ENCODE results near the gene TSHZ1.

Gene TSHZ1

DNA sequence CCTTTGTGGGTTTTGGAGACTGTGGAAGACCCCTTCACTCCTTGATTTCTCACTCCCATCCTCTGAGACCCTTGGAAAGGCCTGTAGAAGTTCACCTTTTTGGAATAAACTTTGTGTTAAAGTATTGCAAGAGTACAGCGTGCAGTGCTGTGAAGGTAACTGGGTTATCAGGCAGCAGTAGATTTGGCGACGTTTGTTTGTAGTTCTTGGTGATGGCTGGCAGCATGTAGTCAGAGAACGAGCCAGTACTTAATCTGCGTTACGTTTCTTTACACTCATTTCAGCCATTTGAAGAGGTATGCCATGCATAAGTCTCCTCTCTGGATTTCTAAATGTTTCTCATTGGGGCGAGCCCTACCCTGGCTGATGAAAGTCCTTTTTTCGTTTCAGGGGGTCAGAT is 64.6 kb downstream of the TSHZ1 start:
- no peak for DNase-seq (ENCODE audit: low read depth)

DNA sequence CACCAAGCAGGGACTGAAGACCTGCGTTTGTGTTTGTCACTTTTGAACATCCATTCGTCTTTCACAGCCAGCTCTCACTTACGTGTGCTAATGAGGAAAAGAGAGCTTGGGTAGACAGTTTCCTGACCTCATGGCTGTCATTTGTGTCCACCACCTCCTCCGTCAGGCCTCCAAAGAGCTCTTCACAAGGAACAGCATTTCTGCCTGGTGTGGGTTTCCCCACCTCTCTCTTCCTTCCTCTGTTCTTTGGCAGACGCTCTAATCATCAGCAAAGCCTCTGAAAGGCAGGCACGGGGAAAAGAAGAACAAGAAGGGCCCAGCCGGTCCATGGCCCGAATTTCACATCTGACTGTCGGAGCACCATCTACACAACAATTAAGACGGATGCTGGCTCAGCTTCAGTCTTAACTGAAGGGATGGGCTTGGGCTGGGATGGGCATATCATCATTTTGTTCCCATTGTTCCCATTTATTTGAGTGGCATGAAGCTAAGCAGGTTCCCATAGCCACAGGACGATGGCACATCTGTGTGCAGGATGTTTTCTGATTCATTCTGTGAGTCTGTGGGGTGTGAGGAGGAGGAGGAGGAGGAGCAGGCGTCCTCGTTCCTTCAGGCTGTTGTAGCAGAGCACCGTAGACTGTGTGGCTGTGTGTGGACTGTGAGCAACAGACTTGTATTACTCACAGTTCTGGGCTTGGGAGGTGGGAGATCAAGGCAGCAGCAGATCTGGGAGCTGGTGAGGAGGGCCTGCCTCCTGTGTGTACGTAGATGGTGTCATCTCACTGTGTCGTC is 66.4 kb downstream of the TSHZ1 start:
- DNase-seq (ENCODE audit: low read depth), result no peak

DNA sequence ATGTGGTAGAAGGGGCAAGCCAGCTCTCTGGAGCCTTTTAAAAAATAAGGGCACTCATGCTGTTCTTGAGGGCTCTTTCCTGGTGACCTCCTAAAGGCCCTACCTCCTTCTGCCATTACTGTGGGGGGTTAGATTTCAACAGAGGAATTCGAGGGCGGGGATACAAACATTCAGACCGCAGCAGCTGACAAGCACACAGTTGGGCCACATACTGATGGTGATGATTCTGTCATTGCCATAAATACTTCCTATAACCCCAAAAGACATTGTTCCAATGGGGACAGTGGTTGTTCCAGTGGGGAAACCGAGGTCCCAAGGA is 67.0 kb downstream of the TSHZ1 start:
- no peak for DNase-seq (ENCODE audit: low read depth)

DNA sequence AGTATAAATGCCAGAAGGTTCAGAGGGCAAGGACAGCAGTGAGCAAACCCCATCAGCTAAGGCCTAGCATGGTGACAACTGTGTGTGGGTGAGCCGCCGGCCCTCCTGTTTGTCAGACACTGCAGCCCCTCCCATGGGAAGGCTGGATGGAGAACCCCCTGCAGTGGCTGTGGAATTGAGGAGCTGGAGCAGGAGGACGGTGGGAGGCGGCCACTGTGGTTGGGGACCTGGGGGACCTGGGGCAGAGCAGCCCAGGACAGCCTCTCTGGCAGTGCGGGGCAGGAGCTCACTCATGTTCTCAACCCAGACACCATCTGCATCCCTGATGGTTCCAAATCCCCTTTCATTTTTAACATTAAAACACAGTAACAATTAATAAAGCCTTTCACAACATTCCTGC is 68.8 kb downstream of the TSHZ1 start:
- no peak for DNase-seq (ENCODE audit: low read depth)

DNA sequence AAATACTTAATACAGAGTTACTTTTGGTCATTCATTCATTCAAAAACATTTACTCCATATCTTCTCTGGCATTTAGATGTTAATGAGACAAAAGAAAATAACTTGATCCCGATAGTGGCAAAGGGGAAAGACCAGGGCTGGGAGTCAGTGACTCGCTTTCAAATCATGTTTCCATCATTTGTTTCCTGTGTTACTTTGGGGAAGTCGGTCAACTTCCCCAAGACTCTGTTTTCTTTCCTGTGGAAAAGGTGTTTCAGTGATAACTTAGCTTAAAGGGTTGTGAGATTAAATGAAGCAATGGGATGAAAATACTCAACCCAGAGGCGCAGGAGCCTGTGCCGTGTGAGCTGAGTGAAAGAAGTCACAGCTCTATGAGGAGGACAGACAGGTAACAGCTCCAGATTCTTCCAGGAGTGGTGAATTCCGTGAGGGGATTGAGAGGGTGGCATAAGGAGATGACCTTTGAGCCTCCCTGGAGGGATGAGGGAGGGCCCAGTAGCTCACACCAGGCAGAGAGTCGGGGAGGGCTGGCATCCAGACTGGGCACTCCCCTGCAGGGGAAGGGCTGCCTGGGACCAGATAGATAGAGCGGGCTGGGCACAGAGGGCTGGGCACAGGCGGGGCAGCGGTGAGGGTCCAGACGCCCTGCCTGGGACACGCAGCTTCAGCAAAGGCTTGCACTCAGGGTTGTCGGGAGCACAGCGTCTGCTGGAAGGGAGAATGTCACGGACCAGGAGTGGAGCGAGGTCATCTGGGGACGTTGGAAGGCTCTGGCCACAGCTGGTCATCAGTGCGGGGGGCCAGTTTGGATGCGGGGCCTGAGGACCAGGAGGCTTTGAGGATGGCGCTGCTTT is 70.1 kb downstream of the TSHZ1 start:
- no peak for DNase-seq (ENCODE audit: low read depth)

DNA sequence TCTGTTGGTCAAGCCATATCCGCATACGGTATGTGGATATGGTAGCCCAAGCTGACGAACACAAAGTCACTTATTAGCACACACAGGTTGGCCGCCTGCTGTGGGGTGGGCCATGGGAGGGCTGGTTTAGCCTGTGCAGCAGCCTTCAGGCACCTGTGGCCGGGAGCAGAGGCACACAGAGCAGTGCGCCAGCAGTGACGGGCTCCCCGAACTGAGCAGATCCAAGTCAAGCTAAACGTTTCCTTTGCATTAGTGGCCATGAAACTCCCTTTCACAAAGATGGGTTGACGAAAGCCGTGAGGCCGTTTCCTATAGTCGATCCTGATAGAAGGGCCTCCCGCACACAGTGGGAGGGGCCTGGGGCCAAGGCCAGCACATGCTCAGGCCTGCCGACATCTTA is 72.1 kb downstream of the TSHZ1 start:
- DNase-seq (ENCODE audit: low read depth), result no peak

DNA sequence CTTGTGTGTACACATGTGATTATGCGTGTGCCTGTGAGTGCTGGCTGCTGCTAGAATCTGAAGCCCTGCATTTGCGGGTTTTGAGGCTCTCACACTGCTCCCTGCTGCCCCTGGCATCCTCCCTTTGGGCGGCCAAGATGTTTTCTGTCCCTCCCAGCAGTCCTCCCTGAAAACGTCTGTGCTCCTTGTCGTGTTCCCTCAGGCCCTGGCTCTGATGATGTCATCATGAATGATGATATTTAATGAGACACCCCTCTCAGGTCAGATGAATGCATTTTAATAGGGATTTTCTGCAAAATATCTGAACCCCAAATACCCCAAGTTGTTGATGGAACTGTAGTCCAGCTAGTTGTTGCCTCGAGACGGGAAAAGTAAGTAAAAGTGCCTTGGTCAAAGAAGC is 73.1 kb downstream of the TSHZ1 start:
- no peak for DNase-seq (ENCODE audit: low read depth)

DNA sequence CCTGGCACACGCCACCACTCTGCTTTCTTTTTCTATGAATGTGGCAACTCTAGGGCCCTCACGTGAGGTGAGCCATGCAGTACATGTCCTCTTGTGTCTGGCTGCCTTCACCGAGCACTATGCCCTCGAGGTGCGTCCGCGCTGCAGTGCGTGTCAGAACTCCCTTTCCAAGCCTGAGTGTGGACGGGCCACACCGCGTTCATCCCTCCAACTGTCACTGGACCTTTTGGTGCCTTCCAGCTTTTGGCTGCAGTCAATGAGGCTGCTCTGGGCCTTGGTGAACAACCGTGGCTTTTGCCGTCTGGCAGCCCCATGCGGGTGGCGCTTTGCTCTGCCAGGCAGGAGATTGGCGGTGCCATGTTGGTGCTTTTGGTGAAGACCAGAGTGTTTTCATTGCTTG is 74.0 kb downstream of the TSHZ1 start:
- no peak for DNase-seq (ENCODE audit: low read depth)

DNA sequence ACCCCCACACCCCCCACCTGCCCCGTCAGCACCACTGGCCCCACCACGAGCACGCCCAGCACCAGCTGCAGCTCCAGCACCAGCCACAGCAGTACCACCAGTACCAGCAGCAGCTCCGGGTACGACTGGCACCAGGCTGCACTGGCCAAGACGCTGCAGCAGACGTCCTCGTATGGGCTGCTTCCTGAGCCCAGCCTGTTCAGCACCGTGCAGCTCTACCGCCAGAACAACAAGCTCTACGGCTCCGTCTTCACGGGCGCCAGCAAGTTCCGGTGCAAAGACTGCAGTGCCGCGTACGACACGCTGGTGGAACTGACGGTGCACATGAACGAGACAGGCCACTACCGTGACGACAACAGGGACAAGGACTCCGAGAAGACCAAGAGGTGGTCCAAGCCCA is 75.3 kb downstream of the TSHZ1 start:
- no peak for DNase-seq (ENCODE audit: low read depth)

DNA sequence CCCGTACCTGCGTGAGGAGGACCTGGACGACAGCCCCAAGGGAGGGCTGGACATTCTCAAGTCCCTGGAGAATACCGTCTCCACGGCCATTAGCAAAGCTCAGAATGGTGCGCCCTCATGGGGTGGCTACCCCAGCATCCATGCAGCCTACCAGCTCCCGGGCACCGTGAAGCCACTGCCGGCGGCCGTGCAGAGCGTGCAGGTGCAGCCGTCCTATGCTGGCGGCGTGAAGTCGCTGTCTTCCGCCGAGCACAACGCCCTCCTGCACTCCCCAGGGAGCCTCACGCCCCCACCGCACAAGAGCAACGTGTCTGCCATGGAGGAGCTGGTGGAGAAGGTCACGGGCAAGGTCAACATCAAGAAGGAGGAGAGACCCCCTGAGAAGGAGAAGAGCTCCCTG is 76.4 kb downstream of the TSHZ1 start:
- DNase-seq (ENCODE audit: low read depth), result no peak

DNA sequence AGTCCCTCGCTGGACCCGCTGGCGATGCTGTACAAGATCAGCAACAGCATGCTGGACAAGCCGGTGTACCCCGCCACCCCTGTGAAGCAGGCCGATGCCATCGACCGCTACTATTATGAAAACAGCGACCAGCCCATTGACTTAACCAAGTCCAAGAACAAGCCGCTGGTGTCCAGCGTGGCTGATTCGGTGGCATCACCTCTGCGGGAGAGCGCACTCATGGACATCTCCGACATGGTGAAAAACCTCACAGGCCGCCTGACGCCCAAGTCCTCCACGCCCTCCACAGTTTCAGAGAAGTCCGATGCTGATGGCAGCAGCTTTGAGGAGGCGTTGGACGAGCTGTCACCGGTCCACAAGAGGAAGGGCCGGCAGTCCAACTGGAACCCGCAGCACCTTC is 77.1 kb downstream of the TSHZ1 start:
- no peak for DNase-seq (ENCODE audit: low read depth)

DNA sequence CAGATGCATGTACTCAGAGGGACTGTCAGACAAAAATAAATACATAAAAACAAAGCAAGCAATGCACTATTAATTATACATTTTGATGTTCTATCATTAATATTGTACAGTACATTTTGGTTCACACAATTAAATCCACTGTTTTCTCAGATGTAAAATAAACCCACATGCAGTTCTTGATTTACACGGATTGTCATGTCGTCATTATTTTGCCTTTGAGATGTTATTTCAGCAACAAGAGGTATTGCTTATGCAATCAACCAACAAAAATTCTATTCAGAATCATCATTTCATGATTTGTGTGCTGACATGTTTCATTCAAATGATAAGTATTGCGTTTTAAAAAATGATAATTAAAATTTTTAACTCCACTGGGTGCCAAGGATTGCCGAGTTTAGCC is 79.2 kb downstream of the TSHZ1 start:
- no peak for DNase-seq (ENCODE audit: low read depth)

DNA sequence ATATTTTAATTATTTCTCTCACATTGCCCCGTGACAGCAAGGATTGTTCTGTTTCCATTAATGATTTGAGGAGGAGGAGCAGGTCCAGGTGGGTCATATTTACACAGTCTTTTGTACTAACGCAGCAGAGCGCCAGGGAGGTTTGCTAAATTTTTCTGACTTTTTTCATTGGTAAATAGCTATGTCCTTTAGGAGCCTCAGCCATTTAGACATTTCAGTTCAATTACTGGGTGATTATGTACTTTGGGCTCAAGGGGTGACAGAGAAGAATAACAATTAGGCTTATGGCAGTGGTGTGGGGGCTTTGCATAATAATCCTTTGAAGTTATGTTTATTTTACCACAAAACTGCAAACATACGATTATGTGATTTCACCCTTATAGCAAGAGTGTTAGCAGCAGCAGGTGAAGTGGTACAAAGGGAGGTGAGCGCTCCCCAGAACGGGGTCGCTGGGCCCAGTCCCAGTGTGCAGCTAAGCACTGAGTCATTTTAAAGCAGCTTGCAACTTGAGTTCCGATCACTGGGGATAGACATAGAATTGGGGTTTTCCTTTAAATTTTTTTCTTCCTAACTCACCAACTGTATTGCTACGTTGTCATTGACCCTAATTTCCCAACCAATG is 80.3 kb downstream of the TSHZ1 start:
- DNase-seq (ENCODE audit: low read depth), result no peak

DNA sequence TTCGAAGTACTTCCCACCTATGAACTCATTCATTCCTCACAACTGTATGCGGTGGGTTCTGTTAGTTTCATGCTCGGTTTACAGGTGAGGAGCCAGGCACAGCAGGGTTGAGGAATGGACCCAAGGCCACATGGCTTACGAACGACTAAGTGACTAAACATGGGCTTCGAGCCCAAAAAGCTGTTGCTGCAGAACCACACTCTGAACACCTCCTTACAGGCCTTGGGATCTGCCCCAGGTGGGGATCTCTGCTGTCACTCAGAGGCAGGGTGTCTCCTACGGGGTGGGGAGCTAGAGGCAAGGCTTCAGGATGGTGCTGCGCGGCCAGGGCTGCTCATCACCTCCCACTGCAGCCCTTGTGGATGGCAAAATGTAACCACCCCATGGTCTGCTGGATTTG is 80.9 kb downstream of the TSHZ1 start:
- no peak for DNase-seq (ENCODE audit: low read depth)

DNA sequence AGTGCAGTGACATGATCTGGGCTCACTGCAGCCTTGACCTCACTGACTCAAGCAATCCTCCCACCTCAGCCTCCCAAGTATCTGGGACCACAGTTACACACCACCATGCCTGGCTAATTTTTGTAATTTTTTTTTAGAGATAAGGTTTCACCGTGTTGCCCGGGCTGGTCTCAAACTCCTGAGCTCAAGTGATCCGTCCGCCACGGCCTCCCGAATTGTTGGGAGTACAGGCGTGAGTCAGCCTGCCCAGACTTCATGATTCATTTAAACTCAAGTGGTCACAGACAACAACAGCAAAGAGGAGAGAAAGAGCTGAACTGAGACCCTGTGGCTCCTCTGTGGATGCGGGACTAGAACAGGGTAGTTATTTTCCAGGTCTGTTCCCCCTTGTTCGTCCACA is 83.0 kb downstream of the TSHZ1 start:
- DNase-seq (ENCODE audit: low read depth), result no peak

DNA sequence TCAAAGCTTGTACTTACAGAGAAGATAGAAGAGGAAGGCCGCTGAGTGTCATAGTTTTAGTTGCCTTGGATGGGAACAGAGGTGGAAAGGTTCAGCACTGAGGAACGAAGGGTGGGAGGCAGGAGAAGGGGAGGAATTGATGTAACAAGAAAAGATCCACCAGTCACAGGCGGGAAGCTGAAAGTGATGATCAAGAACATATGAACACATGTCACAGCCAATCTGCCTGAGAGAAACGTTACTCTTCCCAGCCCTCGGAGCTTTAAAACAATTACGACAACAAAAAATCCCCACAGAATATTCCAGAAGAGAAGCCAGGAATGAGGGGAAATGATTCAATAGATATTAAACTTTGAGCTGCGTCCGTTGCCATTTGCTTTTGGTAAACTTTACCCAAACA is 87.1 kb downstream of the TSHZ1 start:
- no peak for DNase-seq (ENCODE audit: low read depth)

DNA sequence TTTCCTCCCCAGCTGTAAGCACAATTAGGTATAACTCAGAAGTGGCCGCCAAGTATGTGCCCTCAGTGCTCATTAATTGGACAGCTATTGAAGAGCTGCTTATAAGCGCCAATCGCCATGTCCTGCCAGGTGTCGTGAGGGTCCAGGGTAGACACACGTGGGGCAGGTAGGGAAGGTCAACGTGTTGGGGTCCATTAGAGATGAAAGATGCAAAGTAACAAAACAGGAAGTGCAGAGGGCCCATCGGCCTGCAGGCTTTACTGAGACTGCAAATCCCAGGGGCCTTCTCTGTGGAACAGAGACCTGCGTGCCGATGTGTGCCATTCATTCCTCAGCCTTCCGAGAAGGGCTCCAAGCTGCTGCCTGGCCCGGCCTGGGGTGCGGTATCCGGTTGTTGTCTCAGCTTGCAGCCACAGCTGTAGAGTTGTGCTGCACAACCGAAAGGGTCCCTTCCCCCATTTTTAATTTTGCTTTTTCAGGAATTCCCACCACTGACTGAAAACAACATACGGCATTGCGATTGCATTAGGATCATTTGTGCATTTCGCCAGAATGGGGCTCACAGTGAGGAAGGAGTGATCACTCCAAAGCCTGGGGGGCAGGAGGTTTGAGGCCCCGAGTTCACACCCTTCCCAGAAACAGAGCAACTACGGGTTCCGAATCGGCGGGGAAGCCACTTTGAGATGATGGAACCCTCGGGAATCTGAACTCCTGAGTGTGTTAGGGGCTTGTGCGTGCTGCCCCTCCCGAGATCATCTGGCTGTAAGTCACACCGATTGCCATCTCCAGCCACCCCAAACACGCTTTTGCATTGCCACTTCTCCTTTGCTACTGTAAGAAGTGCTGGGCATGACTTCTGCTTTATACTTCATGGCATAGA is 94.3 kb downstream of the TSHZ1 start:
- no peak for DNase-seq (ENCODE audit: low read depth)

DNA sequence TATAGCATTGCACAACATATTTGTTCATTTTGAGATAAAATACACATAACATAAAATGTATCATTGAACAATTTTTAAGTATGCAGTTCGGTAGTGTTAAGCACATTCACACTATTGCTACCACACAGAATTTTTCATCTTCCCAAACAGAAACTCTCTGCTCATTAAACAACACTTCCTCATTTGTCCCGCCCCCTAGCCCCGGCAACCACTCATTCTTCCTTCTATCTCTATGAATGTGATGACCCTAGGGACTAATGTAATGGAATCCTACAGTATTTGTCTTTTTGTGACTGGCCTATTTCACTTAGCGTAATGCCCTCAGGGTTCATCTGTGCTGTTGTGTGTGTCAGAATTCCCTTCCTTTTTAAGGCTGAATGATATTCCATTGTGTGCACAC is 95.4 kb downstream of the TSHZ1 start:
- DNase-seq (ENCODE audit: low read depth), result no peak

DNA sequence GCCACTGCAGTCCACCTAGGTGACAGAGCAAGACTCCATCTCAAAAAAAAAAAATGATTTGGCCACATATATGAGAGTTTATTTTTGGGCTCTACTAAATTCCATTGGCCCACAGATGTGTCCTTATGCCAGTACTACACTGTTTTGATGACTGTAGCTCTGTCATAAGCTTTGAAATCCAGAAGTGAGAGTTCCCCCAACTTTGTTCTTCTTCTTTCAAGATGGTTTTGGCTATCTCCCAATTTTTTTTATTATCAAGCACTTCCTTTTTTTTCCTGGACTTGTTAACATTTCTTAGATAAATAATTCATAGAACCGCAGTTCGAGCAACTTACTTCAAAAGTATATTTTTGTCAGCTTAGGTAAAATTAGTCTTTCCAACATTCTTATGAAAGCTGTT is 96.9 kb downstream of the TSHZ1 start:
- DNase-seq (ENCODE audit: low read depth), result no peak

DNA sequence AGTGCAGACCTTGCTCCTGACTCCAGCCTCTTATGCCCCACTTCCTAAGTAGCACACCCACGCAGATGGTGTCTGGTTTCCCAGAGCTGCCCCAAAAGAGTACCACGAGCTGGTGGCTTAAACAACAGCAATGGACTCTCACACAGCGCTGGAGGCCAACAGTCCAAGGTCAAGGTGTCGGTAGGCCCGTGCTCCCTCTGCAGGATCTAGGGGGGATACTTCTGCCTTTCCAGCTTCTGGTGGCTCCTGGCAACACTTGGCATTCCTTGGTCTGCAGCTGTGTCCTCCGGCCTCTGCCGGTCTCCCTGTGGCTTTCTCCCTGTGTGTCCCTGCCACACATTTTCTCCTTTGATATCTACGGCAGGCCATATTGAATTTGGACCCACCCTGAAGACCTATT is 99.0 kb downstream of the TSHZ1 start:
- DNase-seq (ENCODE audit: low read depth), result no peak

DNA sequence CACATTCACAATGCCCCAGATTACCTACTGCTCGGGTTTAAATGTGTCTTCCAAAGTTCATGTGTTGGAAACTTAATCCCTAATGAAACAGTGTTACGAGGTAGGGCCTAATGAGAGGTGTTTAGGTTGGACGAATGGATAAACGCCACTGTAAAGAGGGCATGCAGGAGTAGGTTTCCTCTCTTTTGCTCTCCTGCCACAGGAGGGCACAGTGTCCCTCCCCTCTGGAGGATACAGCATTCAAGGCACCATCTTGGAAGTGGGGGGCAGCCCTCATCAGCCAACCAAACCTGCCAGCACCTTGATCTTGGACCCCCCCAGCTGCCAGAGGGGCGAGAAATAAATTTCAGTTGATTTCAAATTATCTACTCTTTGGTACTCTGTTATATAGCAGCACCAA is 103.5 kb downstream of the TSHZ1 start:
- DNase-seq (ENCODE audit: low read depth), result no peak

DNA sequence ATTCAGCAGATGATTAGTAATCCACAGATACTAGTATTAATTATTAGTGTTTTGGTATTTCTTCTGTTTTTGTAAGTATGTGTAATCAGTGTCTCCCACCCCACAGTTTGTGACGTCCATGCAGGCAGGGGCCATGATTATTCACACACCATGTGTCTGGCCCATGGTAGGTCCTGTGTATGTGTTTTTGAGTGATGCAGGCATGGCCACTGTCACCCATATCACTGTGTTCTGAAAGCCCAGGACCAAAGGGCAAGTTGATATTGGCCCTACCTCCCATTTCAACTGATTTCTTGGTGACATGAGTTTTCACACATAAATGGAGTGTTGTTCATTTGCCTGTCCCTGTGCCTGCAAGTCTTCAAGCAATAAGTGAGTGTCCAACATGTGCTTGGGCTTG is 104.0 kb downstream of the TSHZ1 start:
- no peak for DNase-seq (ENCODE audit: low read depth)

Data from HS-27A (cell line).